Activated CD8-positive, alpha-beta memory T cell treated with anti-CD3 and anti-CD28 coated beads for 48 hours (primary cell): ENCODE data around the gene HSD17B8.

Source experiments
- DNase-seq, 3 experiments: peaks; one replicate each; pipeline ENCODE4 v3.0.0-alpha.2; 2020; ENCODE audit warnings: low read depth in 2 of 3, low spot score in 2 of 3

HSD17B8 gene

DNA sequence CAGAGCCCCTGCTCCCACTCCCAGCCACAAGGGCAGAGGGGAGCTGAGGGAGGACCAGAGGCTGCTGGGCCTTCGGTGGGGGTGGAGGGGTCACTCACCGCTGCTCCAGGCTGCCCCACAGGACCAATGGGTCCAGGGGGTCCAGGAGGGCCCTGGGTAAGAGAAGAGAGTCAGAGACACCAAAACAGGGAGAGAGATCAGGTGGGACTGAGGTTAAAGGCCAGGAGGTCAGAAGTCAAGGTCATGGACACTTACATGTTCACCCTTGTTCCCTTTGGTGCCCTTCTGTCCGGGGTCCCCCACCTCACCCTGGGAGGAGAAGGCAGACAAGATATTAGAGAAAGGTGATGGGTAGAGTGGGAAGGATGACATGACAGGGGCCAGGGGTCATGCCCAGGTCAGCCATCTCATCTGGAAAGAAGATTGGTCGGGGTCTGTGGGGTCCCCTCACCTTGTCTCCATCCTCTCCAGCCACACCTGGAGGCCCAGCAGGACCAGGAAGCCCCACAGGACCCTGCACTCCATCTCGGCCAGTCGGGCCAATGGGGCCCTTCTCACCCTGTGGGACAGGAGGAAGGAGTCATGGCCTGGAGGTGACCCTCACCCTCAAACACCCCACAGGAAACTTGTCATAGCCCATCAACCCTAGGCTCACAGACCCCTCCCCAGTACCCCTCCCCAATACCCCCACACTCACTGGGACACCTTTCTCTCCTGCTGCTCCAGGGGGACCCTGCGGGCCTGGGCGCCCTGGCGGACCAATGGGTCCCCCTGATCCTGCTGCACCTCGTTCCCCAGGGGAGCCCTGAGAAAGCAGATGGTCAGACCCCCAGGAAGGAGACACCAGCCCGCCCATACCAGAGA, 33.2 kb upstream of the HSD17B8 start:
- DNase-seq = no peak

DNA sequence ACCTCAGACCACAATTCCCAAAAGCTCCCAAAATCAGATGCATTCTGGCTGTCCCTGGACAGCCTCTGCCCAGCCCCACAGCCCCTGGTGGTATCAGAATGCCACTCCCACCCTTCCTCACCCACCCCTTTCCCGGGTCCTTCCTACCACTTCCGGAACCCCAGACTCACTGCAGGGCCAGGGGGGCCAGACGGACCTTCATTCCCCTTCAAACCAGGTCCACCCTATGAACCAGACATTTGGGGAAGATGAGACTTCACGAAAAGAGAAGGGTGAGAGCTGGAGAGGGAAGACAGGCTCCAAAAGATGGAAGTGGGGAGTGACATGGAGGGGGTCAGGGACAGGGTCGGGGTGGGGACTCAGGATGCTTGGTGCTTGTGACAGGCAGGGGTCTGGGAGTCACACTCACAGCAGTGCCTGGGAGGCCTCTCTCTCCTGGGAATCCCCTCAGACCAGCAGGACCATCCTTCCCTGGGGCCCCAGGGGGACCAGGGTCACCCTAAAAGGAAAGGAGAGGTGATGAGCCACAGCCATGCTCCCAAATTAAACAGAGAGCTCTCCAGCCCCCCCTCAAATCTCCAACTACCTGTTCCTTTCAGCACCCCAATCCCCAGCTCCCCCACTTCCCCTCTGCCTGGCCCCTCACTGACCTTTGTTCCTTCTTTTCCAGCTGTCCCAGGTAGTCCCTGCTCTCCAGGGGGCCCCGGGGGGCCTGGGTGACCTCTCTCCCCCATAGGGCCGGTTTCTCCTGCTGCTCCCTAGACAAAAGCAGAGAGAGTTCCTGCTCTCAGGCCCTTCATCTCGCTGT, 32.4 kb upstream of the HSD17B8 start:
- DNase-seq = no peak

DNA sequence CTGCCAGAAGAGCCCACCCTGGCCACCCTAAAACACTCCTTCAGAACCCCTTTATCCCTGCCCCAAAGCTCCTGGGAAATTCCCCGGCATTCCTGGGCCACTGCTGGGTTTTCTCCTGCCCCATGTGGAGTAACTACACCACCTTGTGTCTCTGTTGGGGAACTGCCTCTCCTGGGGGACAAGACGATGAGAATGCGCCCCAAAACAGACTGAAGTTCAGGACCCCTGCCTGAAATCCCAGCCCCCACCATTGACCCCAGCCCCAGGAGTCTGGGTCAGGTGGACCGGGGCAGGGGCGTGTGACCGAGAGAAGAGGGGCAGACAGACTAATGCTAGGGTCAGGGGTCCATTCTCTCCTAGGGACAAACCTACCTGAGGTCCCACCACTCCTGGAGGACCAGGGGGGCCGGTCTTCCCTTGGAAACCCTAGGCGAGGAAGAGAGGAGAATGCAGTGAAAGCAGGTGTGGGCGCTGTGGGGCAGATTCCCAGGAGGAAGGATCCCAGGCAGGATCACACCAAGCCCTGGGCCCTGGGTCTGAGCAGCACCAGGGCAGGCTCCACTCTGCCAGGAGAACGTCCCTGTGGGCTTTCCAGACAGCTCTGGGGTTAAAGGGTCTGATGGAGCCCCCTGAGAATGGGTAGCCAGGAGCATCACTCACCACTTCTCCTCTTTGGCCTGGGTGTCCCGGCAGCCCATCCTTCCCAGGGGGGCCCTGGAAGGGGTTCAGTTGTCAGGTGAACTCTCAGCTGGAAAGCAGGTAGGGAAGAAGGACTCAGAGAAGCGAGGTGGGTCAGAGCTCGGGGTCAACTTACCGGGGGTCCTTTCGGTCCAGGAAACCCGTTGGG, 31.5 kb upstream of the HSD17B8 start:
- no peak for DNase-seq

- no peak for DNase-seq
Measured at GRCh38 chr6:33173535-33174180, 30.8 kb upstream of the HSD17B8 start.

DNA sequence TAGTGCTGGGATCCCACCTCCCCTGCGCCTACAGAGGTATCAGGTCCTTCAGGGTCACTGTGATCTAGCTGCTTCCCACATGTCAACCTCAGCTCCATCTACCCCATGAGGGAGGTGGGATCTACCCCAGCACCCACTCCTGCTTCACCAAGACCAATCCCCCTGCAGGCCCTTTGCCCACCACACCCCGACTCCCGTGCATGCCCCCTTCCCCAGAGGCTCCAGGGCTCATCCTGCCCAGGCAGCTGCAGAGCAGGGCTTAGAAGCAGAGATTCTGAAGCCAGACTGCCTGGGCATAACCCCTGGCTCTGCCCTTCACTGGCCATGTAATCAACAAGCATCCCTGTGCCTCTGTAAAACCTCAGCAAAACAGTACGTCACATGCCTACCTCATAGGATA, 29.7 kb upstream of the HSD17B8 start:
- DNase-seq = no peak

DNA sequence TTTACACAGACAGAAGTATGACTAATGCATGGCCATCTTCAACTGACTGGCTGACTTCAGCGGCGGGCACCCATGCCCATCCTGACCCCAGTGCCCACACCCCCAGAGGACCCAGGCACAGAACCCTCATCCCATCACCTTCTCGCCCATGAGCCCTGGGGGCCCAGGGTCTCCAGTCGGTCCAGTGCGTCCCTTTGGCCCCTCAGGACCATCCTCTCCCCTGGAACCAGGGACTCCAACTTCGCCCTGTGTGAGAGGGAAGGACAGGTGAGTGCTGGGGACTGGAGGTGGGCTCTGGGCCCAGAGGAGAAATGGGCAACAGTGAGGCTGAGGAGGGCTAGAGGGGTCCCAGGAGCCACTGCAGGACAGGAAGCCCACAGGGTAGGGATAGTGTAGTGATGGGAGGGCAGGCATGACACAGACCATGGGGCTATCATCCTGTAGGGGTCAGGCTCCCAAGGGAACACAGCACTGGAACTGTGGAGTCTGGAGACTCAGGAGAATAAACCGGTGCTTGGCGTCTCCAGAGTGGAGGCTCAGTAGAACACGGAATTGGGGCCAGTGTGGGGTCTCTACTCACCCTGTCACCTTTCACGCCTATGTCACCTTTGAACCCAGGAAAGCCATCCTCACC, 28.9 kb upstream of the HSD17B8 start:
- DNase-seq = no peak

DNA sequence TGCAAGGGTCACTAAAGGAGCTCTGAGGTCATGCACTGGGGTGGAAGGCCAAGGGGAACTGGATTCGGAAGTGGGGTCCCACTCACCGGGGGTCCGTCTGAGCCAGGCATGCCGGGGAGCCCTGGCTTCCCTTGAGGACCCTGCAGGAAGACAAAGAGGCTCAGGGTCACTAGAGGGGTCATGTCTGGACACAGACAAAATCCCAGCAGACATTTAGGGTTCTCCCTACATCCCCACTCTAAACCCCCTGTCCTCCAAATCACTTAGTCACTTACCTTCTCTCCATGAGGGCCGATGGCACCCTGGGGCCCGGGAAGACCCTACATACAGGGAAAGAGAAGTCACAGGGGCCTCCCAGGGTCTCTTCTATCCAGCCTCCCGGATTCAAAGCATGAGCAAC, 27.5 kb upstream of the HSD17B8 start:
- DNase-seq = no peak

DNA sequence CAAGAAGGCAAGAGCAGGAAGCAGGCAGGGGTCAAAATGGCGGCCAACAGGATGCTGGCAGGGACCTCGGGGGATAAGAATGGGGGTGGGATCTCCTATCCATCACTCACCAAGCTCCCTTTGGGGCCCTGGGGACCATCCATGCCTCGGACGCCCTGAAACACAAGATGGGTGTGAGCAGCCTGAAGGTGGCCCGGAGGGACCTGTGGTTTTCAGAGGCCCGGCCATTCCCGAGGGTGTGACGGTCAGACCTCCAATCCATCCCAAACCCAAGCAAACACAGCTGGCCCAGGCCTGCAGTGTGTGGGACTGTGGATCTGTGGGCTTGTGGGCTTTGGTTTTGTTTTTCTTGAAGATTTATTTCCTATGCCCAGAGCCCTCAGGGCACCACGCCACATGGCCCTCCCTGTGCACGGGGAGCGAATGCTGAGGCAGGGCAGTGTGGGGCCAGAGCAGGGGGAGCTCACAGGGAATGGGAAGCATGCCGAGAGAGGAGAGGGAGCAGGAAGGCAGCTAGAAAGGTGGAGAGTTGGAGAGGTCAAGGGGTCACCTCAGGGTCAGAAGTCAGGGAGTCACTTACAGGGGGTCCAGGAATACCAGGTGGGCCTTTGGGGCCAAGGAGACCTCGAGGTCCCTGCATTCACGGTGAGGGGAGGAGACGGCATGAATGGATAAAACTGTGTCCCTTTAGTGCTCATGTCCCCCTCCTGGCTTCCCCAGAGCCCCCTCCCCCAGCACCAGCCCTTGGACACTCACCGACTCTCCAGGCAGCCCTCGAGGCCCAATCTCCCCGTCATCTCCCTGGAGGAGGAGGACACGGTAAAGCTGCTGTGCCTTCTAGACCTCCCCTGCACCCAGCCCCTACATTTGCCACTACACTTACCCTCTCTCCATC, 26.7 kb upstream of the HSD17B8 start:
- DNase-seq = no peak

DNA sequence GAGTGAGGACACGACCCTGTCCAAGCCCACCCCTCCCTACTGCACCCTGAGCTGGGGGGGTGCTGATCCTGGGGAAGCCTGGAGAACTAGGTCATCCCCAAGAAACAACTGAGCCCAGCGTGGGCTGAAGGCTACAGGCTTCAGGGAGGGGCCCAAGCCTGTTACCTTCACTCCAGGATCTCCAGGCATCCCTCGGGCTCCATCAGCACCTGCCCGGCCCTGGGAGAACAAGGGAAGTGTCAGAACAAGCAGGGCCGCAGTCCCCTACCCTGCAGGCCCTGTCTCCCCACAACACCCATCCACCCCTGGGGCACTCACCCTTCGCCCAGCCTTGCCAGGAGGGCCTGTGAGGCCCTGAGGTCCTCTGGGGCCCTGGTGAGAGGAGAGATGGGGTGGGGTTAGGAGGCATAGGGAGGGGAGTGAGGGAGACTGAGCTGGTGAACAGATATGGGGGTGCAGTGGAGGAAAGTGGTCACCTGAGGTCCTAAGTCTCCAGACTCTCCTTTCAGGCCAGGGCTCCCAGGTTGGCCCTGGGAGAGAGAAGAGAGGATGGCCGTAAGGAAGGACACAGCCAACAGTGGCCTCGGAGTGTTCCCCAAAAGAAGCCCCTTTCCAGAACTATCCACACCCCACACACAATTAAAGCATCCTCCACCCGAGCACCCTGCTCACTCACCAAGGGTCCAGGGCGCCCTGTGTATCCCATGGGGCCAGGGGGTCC, 25.5 kb upstream of the HSD17B8 start:
- DNase-seq = no peak

- DNase-seq = no peak
Measured at GRCh38 chr6:33181141-33181540, 23.3 kb upstream of the HSD17B8 start.

DNA sequence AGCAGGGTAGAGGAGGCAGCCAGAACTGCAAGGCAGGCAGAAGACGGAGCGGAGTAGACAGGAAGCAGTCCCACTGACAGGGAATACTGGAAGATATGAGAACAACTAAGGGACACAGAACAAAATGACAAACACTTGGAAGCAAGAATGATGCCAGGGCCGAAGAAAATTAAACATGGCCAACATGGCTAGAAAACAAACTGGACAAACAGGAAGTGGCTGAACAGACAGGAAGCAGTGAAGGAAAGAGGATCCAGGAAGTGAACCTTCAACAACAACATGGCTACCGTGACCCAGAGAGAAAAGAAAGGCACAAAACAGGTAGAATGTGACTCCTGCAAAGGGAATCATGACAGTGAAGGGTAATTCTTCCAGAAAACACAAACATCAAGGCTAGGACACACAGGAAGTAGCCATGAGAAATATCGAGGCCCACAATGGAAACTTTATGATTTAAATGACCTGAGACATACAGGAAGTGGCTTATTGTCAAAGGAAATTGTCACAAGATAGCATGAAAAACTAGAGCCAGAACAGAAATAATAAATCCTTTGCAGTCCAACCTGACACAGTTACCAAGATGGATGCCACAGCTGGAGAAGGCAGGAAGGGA, 21.3 kb upstream of the HSD17B8 start:
- no peak for DNase-seq

DNA sequence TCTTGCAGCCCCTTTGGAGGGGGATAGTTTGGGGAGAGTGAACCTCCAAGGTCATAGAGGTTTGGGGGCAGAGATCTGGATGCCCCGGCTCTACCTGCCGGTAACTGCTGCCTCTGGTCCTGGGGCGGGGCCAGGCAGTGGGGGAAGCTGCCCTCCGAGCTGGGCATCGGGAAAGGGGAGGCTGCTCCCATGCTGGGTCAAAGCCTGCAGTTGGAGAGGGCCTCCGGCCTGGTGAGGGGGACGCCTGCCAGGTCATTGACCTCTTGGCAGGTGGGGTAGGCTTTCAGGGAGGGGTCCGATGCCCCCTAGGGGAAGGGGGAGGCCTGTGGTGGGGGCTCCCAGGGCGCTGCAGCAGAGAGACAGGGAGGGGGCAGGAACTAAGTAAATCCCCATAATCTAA, 19.3 kb upstream of the HSD17B8 start:
- DNase-seq = no peak

- DNase-seq = no peak
Measured at GRCh38 chr6:33185654-33186187, 18.7 kb upstream of the HSD17B8 start.

- DNase-seq = no peak
Measured at GRCh38 chr6:33187809-33188208, 16.6 kb upstream of the HSD17B8 start.

DNA sequence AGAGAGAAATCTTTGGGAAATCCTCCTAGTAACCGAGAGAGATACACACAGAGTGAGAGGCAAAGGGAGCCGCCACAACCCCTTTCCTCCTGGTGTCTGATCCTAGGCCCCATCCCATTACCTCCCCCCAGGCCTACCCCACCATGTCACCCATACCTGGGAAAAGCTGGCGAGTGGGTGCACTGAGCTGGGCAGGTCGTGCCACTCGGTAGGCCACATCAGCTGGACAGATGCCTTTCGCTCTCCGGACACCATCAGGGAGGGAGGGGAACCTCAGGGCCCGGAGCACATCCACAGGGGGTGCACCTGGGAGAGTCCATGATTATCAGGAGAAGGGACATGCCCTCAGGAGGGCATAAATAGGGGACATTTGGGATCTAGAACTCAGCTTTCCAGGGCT, 15.3 kb upstream of the HSD17B8 start:
- DNase-seq = no peak

DNA sequence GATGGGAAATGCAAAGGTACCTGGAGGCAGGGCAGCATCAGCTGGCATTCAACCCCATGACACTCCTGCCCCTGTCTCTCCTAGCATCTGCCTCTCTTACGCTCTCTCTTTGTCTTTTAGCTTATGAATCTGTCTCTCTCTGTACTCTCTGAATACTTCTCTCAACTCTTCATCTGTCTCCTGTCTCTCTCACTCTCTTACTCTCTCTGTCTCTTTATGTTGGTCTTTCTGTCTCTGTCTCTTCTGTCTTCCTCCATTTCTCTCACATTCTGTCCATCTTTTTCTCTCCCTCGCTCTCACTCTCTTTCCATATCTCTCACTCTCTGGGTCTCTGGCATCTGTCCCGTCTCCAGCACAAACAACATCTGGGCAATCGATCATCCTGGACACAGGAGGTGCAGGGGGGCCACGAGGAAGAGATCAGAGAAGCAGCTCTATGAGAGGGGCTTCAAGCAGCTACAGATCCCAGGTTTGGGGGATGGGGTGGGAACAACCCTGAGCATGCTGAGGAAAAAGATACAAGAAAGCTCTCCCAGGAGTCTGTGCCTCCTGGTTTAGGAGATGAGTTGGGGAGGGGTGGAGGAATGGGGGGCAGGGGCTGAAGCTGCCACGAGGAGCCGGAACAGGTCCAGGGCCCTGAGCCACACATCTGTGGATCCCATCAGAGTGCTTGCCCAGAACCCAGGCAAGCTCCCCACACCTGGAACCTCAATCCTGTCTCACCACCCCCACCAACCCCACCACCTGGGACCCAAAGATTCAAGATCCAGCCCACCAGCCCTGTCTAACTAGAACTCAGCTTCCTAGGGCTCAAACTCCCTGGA, 14.6 kb upstream of the HSD17B8 start:
- no peak for DNase-seq

DNA sequence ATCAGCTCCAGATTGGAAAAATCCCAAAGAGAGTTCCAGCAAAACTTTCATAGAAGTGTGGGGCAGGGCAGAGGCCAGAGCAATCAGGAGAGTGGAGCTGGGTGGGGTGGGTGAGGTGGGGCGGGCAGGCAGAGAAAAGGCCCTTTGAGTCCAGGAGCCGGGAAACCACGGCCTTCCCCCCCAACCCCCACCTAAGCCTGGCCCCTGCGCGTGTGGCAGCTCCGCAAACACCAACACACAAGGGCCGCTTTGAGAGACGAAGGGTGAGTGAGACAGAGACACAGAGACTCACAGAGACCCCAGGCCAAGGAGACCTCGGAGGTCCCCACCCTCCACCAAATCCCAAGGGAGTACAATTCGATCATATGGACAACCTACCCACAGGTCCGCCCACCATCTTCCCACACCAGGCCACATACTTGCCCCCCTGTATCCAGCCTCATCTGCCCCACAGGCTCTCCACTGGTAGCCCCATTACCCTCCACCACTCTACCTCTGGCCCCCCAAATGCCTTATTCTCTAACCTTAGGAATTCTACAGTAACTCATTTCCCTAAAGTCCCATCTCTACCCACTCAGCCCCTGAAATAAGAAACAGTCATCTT, 13.8 kb upstream of the HSD17B8 start:
- no peak for DNase-seq
